Measurements from ENCODE around the gene ASCL2. TPM values are rescaled to one million over a fixed set of nuclear protein-coding genes. Genes with fewer than 3 reads are reported as not detected.

The ASCL2 gene
- total and polyA plus RNA-seq, 2 of the 4 experiments (the other 2 are of a cell fraction) = not detected

DNA sequence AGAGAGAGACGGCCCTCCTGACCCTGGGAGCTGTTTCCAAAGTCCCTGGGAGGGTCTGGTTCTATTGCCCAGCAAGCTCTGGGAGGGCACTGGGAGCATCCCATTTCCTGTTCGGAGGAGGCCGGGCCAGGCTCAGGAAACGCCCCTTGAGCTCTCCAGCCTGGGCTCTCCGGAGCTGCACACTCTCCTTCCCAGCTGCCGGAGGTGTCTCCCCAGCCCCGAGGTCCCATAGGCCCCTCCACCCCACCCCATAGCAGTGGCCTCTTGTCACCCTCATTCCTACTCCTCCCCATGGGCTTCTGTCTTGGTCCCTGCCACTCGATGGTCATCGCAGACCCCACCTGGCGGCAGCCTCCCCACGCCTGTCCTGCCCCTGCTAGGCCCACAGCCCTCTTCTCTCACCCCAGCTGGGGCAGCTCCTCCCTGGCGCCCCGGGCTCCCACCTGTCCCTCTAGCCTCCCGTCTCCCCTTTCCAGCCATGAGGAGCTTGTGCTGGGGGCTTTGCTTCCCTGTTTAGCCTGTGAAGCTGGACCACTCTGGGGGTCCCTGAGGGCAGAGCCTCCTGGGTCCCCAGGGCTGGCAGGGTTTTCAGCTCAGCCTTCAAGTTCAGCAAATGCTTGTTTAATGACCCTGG, 34.2 kb upstream of the ASCL2 start:
- Histone ChIP-seq H3K36me3 (ENCODE audit: control insufficient read depth, insufficient read depth, low read length) (no peaks in the 10 kb centered on the region), H2BK20ac (ENCODE audit: low read depth, low read length) (no peak overlapping the region), H2BK15ac (ENCODE audit: low read depth, low read length) (no peak overlapping the region), H2BK5ac (ENCODE audit: low read depth, low read length, poor library complexity, severe bottlenecking) (no peak overlapping the region), H3K9me3 (ENCODE audit: control insufficient read depth, insufficient read depth, low read length) (no peaks in the 10 kb centered on the region), H2AK5ac (ENCODE audit: low read depth, low read length) (no peak overlapping the region), H2AFZ (replicated peaks; ENCODE audit: low read length, poor library complexity) (peak overlapping the region; percentile 93), H3K9me1 (ENCODE audit: insufficient read depth, low read length) (peaks cover 6% of the 10 kb centered on the region), H3K79me1 (ENCODE audit: low read depth in 1 of 2, low read length in 2 of 2) (no peaks in the 10 kb centered on the region), H3K4me1 (ENCODE audit: control insufficient read depth, insufficient read depth, low read length) (peaks cover 11% of the 10 kb centered on the region), H3K23ac (ENCODE audit: low read depth, low read length) (no peak overlapping the region), H2AK9ac (replicated peaks; ENCODE audit: low read depth, low read length, poor library complexity) (peak overlapping the region; percentile 96), H4K5ac (ENCODE audit: low read depth, low read length) (no peak overlapping the region; the same call in 1 of the 2 replicates), H4K20me1 (ENCODE audit: insufficient read depth, low read length) (peaks cover 3% of the 10 kb centered on the region; the same call in 1 of the 2 replicates), H3K27ac (ENCODE audit: insufficient read depth, low read length) (no peak overlapping the region), H3K56ac (ENCODE audit: extremely low read depth, insufficient read depth, low read length) (no peak overlapping the region), H3K4me2 (ENCODE audit: low read depth, low read length) (no peak overlapping the region), H3K18ac (ENCODE audit: low read depth, low read length) (no peak overlapping the region), H2BK120ac (ENCODE audit: low read depth, low read length) (no peak overlapping the region), H3K4ac (ENCODE audit: low read depth, low read length) (no peak overlapping the region), H3K27me3 (ENCODE audit: control insufficient read depth, insufficient read depth, low read length) (no peaks in the 10 kb centered on the region), H4K91ac (ENCODE audit: insufficient read depth, low read depth, low read length) (no peak overlapping the region), H4K8ac (ENCODE audit: low read depth in 2 of 2, low read length in 2 of 2) (no peak overlapping the region), H3K14ac (replicated peaks; ENCODE audit: low read depth, low read length) (no peak overlapping the region), H3K9ac (ENCODE audit: low read depth, low read length) (no peak overlapping the region), H3K4me3 (ENCODE audit: insufficient read depth, low read depth, low read length) (no peak overlapping the region)
- TF ChIP-seq, protein P1, sequence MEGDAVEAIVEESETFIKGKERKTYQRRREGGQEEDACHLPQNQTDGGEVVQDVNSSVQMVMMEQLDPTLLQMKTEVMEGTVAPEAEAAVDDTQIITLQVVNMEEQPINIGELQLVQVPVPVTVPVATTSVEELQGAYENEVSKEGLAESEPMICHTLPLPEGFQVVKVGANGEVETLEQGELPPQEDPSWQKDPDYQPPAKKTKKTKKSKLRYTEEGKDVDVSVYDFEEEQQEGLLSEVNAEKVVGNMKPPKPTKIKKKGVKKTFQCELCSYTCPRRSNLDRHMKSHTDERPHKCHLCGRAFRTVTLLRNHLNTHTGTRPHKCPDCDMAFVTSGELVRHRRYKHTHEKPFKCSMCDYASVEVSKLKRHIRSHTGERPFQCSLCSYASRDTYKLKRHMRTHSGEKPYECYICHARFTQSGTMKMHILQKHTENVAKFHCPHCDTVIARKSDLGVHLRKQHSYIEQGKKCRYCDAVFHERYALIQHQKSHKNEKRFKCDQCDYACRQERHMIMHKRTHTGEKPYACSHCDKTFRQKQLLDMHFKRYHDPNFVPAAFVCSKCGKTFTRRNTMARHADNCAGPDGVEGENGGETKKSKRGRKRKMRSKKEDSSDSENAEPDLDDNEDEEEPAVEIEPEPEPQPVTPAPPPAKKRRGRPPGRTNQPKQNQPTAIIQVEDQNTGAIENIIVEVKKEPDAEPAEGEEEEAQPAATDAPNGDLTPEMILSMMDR (conservative IDR thresholded peaks at IDR 0.05; ENCODE audit: low read depth, low read length) = no peak
- no peak for TF ChIP-seq POLR2A (IDR thresholded peaks at IDR 0.05; ENCODE audit: low read depth, low read length)
- no peak for TF ChIP-seq RCOR1 (IDR thresholded peaks at IDR 0.05; ENCODE audit: insufficient replicate concordance, low read length)
- no peak for TF ChIP-seq NFE2L2 (IDR thresholded peaks at IDR 0.05; ENCODE audit: low read depth, low read length)
- no peak for TF ChIP-seq CHD1 (IDR thresholded peaks at IDR 0.05; ENCODE audit: low read depth, low read length)
- TF ChIP-seq, protein P2, sequence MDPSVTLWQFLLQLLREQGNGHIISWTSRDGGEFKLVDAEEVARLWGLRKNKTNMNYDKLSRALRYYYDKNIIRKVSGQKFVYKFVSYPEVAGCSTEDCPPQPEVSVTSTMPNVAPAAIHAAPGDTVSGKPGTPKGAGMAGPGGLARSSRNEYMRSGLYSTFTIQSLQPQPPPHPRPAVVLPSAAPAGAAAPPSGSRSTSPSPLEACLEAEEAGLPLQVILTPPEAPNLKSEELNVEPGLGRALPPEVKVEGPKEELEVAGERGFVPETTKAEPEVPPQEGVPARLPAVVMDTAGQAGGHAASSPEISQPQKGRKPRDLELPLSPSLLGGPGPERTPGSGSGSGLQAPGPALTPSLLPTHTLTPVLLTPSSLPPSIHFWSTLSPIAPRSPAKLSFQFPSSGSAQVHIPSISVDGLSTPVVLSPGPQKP (IDR thresholded peaks at IDR 0.05; ENCODE audit: borderline replicate concordance, low read depth, low read length) = no peak
- WGBS, 2 experiments (ENCODE audit: extremely low coverage in 2 of 2, insufficient read length in 1 of 2) = 40% methylated on average over 1 of the region's 14 CpGs; no CpG with 5 or more reads in 1 of the 2 experiments
- DNase-seq (no peak), ATAC-seq (ENCODE audit: low read depth) (no peak)
- BruUV-seq (replicated peaks) = no TSS peak
- intact Hi-C loops (cut with micrococcal nuclease) = loop anchor here (1.0 to 2.0 kb wide), 3 partner anchors 107 to 226 kb away; no protein-coding TSS in a partner anchor
- CTCF ChIA-PET = interaction anchor here (0.6 to 4.4 kb wide), 5 partner anchors 108 to 226 kb away, joined by 3 to 73 read pairs (median 3); no protein-coding TSS in a partner anchor
- in situ Hi-C loops (cut with MboI; ENCODE audit: low sequenced_read_pairs) = no loop called here
- POLR2A ChIA-PET (ENCODE audit: unreplicated experiment) = no interaction called here
- dilution Hi-C loops (cut with HindIII; ENCODE audit: low sequenced_read_pairs, unreplicated experiment) = no loop called here

All from IMR-90 (cell line).